ENCODE results near the gene CYTH1.

The CYTH1 gene

GRCh38 chr17:78658281-78658785 is 123.7 kb downstream of the CYTH1 start:
- H3K4me1 ChIP-seq (ENCODE audit: control insufficient read depth, insufficient read depth, low read length), result no peaks in the 10 kb centered on the region
- TF ChIP-seq ZXDB (tag by site-specific recombination; IDR thresholded peaks at IDR 0.05) (no peak), ZBTB20 (tag by site-specific recombination; IDR thresholded peaks at IDR 0.05) (no peak), SCRT2 (tag by site-specific recombination; IDR thresholded peaks at IDR 0.05) (0 out of 2 replicates have a peak, but pooled peaks have one; percentile 14), ZNF664 (tag by site-specific recombination; IDR thresholded peaks at IDR 0.05) (no peak), ZNF560 (tag by site-specific recombination; IDR thresholded peaks at IDR 0.05; ENCODE audit: borderline replicate concordance) (no peak), ZNF404 (tag by site-specific recombination; IDR thresholded peaks at IDR 0.05) (no peak)
- H3K36me3 ChIP-seq (ENCODE audit: control insufficient read depth in 2 of 2, insufficient read depth in 1 of 2, low read length in 2 of 2), result no peaks in the 10 kb centered on the region
- H3K4me3 ChIP-seq (ENCODE audit: low read depth, low read length), result no peak overlapping the region
- ChIA-PET POLR2A (no interaction called here), CTCF (no interaction called here)
- no peak overlapping the region for H3K27ac ChIP-seq (ENCODE audit: extremely low read depth, low read depth, low read length)
- no peaks in the 10 kb centered on the region for H3K9me3 ChIP-seq (ENCODE audit: control insufficient read depth, insufficient read depth, low read depth, low read length)

GRCh38 chr17:78655251-78655940 is 126.7 kb downstream of the CYTH1 start:
- Histone ChIP-seq H3K9me3 (ENCODE audit: control insufficient read depth, insufficient read depth, low read depth, low read length) (no peaks in the 10 kb centered on the region), H3K4me3 (ENCODE audit: low read depth, low read length) (no peak overlapping the region), H3K4me1 (ENCODE audit: control insufficient read depth, insufficient read depth, low read length) (no peaks in the 10 kb centered on the region), H3K27ac (ENCODE audit: extremely low read depth, low read depth, low read length) (no peak overlapping the region), H3K36me3 (ENCODE audit: control insufficient read depth in 2 of 2, insufficient read depth in 1 of 2, low read length in 2 of 2) (no peaks in the 10 kb centered on the region)
- TF ChIP-seq, protein P1, sequence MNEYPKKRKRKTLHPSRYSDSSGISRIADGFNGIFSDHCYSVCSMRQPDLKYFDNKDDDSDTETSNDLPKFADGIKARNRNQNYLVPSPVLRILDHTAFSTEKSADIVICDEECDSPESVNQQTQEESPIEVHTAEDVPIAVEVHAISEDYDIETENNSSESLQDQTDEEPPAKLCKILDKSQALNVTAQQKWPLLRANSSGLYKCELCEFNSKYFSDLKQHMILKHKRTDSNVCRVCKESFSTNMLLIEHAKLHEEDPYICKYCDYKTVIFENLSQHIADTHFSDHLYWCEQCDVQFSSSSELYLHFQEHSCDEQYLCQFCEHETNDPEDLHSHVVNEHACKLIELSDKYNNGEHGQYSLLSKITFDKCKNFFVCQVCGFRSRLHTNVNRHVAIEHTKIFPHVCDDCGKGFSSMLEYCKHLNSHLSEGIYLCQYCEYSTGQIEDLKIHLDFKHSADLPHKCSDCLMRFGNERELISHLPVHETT (tag by site-specific recombination; IDR thresholded peaks at IDR 0.05), result no peak
- TF ChIP-seq ZNF341 (tag by site-specific recombination; IDR thresholded peaks at IDR 0.05; ENCODE audit: low read depth), result peak; percentile 47; the same call in 1 of the 2 replicates
- 0 out of 2 replicates have a peak, but pooled peaks have one; percentile 14 for TF ChIP-seq KLF1 (tag by site-specific recombination; IDR thresholded peaks at IDR 0.05)
- no peak for TF ChIP-seq WT1 (tag by site-specific recombination; IDR thresholded peaks at IDR 0.05)
- TF ChIP-seq EGR2 (tag by site-specific recombination; IDR thresholded peaks at IDR 0.05; ENCODE audit: low read depth), result no peak
- ChIA-PET CTCF (no interaction called here), POLR2A (no interaction called here)

GRCh38 chr17:78654325-78654724 is 127.7 kb downstream of the CYTH1 start:
- ChIA-PET CTCF (no interaction called here), POLR2A (no interaction called here)
- no peaks in the 10 kb centered on the region for H3K9me3 ChIP-seq (ENCODE audit: control insufficient read depth, insufficient read depth, low read depth, low read length)
- TF ChIP-seq ZNF555 (tag by site-specific recombination; conservative IDR thresholded peaks at IDR 0.05), result no peak
- peak; percentile 24; the same call in 1 of the 2 replicates for TF ChIP-seq ZSCAN4 (tag by site-specific recombination; IDR thresholded peaks at IDR 0.05)
- H3K4me3 ChIP-seq (ENCODE audit: low read depth, low read length), result no peak overlapping the region
- H3K36me3 ChIP-seq (ENCODE audit: control insufficient read depth in 2 of 2, insufficient read depth in 1 of 2, low read length in 2 of 2), result no peaks in the 10 kb centered on the region
- H3K27ac ChIP-seq (ENCODE audit: extremely low read depth, low read depth, low read length), result no peak overlapping the region
- H3K4me1 ChIP-seq (ENCODE audit: control insufficient read depth, insufficient read depth, low read length), result no peaks in the 10 kb centered on the region

DNA sequence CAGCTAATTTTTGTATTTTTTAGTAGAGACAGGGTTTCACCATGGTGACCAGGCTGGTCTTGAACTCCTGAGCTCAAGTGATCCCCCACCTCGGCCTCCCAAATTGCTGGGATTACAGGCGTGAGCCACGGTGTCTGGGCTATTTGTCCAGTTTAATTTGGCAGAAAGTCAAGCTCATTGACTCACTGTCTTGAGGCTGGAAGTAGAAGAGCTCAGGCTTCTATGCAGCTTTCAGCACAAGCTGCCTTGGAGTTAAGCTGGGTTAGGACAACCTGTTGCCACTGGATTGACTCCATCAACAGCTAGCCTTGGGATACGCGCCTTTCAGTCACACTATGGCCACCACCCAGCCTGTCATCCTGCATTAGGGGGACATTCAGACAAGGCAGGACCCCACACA is 128.7 kb downstream of the CYTH1 start:
- POLR2A ChIA-PET, result interaction anchor here (0.7 kb wide), 1 partner anchor 10 kb away, joined by 3 read pairs; no protein-coding TSS in a partner anchor
- TF ChIP-seq ZFP41 (tag by site-specific recombination; IDR thresholded peaks at IDR 0.05; ENCODE audit: borderline replicate concordance), result no peak
- TF ChIP-seq ZNF518A (tag by site-specific recombination; conservative IDR thresholded peaks at IDR 0.05; ENCODE audit: low read depth), result no peak
- no peak for TF ChIP-seq ZNF704 (tag by site-specific recombination; IDR thresholded peaks at IDR 0.05)
- TF ChIP-seq SCRT2 (tag by site-specific recombination; IDR thresholded peaks at IDR 0.05), result peak; percentile 87
- TF ChIP-seq SCRT1 (tag by site-specific recombination; IDR thresholded peaks at IDR 0.05; ENCODE audit: borderline replicate concordance), result peak; percentile 64; the same call in 1 of the 2 replicates
- Histone ChIP-seq H3K4me1 (ENCODE audit: control insufficient read depth, insufficient read depth, low read length) (no peaks in the 10 kb centered on the region), H3K9me3 (ENCODE audit: control insufficient read depth, insufficient read depth, low read depth, low read length) (no peaks in the 10 kb centered on the region), H3K36me3 (ENCODE audit: control insufficient read depth in 2 of 2, insufficient read depth in 1 of 2, low read length in 2 of 2) (no peaks in the 10 kb centered on the region), H3K27ac (ENCODE audit: extremely low read depth, low read depth, low read length) (no peak overlapping the region), H3K4me3 (ENCODE audit: low read depth, low read length) (no peak overlapping the region)
- CTCF ChIA-PET, result interaction anchor here (0.5 to 2.3 kb wide), 5 partner anchors 32 to 207 kb away, joined by 3 to 6 read pairs (median 4); no protein-coding TSS in a partner anchor

Measured in HEK293 (cell line).